K562 (cell line): ENCODE results near the gene GUCY1A2. TPM values are rescaled to one million over a fixed set of nuclear protein-coding genes. Genes with fewer than 3 reads are reported as not detected.

Source experiments
- ATAC-seq: fragments of 200-7000 bp; cut with Tn5 transposase; 3 replicates; pipeline ENCODE4 v1.9.1; 2020; ENCODE audit warnings: moderate library complexity
- BruUV-seq: library from RNA; stranded (reverse); fragments of 400-500 nt; replicated peaks from 2 replicates; lab custom pipeline; 2021; lab: Mats Ljungman, UMichigan
- CTCF ChIA-PET: fragments of 300-600 bp; formaldehyde crosslinking; extraction: SDS; loops from one replicate; lab custom pipeline; 2021; ENCODE audit warnings: low intra/inter-chr PET ratio; lab: Yijun Ruan, JAX
- POLR2A ChIA-PET: fragments of 300-600, 350-650 bp; sonication (Branson Sonifier 250); formaldehyde crosslinking; extraction: SDS; loops from one replicate; lab custom pipeline; 2021; ENCODE audit warnings: antibody characterized with exemption, inconsistent platforms; lab: Yijun Ruan, JAX
- DNase-seq, 4 experiments: peaks; one replicate each; pipeline versions ENCODE4 v3.0.0 to v3.0.0-alpha.2; 2011 to 2018; ENCODE audit warnings: low spot score in 3 of 4, mixed read lengths in 3 of 4; ENCODE audit errors: extremely low read depth in 1 of 4
- FAIRE-seq: peaks from 2 replicates; lab custom pipeline; 2011; peaks lifted over from hg19 to GRCh38; lab: Jason Lieb, UNC
- H2AFZ ChIP-seq: 2 replicates; pipeline ENCODE4 v1.6.0; 2011; ENCODE audit warnings: low read depth, low read length, control low read depth, inconsistent platforms
- H3K27ac ChIP-seq: fragments of 200-600 bp; 3 replicates; pipeline ENCODE4 v1.8.0; 2011; ENCODE audit warnings: low read depth, mild to moderate bottlenecking, control low read depth, inconsistent platforms, low read length, moderate library complexity, mixed read lengths; ENCODE audit errors: extremely low read depth
- H3K27me3 ChIP-seq, 2 experiments: fragments of 300-600 bp in 1 of 2; 2 replicates in 1 of 2; 3 replicates in 1 of 2; pipeline versions ENCODE4 v1.6.0 to v1.8.0; 2011; ENCODE audit warnings: inconsistent platforms in 2 of 2, low read length in 2 of 2, mild to moderate bottlenecking in 1 of 2, mixed read lengths in 1 of 2, moderate library complexity in 1 of 2; ENCODE audit not compliant: control insufficient read depth in 2 of 2, insufficient read depth in 2 of 2
- H3K36me3 ChIP-seq: fragments of 300-600 bp; 3 replicates; pipeline ENCODE4 v1.8.0; 2011; ENCODE audit warnings: mild to moderate bottlenecking, low read length, inconsistent platforms; ENCODE audit not compliant: control insufficient read depth, insufficient read depth
- H3K4me1 ChIP-seq, 2 experiments: fragments of 200-600 bp in 1 of 2; replicated peaks in 1 of 2; 2 replicates in 1 of 2; 3 replicates in 1 of 2; pipeline versions ENCODE4 v1.5.1 to v1.8.0; 2011; ENCODE audit warnings: inconsistent platforms in 2 of 2, low read length in 2 of 2, mild to moderate bottlenecking in 1 of 2, mixed read lengths in 1 of 2, moderate library complexity in 1 of 2; ENCODE audit not compliant: control insufficient read depth in 2 of 2, insufficient read depth in 2 of 2
- H3K4me2 ChIP-seq: 2 replicates; pipeline ENCODE4 v1.6.1; 2011; ENCODE audit warnings: low read length, control low read depth, inconsistent platforms, mixed read lengths; ENCODE audit not compliant: insufficient read depth
- H3K4me3 ChIP-seq: fragments of 200-600 bp; sonication (generic), shearing (Covaris generic); 2 replicates; pipeline ENCODE4 v1.5.1; 2016; ENCODE audit warnings: control low read depth, inconsistent platforms
- H3K79me2 ChIP-seq: fragments of 200-600 bp; 3 replicates; pipeline ENCODE4 v1.8.0; 2011; ENCODE audit warnings: low read length, inconsistent platforms; ENCODE audit not compliant: control insufficient read depth, insufficient read depth
- H3K9ac ChIP-seq, 2 experiments: 2 replicates each; pipeline versions ENCODE4 v1.6.0 to v1.6.1; 2011; ENCODE audit warnings: low read depth in 2 of 2, low read length in 2 of 2, control low read depth in 1 of 2, inconsistent platforms in 1 of 2, mild to moderate bottlenecking in 1 of 2, mixed read lengths in 1 of 2; ENCODE audit not compliant: insufficient read depth in 1 of 2
- H3K9me1 ChIP-seq: one replicate; pipeline ENCODE4 v1.6.0; 2011; ENCODE audit warnings: inconsistent platforms, mild to moderate bottlenecking, low read length, moderate library complexity; ENCODE audit not compliant: control insufficient read depth, insufficient read depth
- H3K9me3 ChIP-seq: replicated peaks from 2 replicates; pipeline ENCODE4 v1.5.1; 2011; ENCODE audit warnings: low read depth, low read length, inconsistent platforms; ENCODE audit not compliant: control insufficient read depth, insufficient read depth
- H4K20me1 ChIP-seq: replicated peaks from 2 replicates; pipeline ENCODE4 v1.6.1; 2011; ENCODE audit warnings: low read length, inconsistent platforms, mixed read lengths; ENCODE audit not compliant: control insufficient read depth, insufficient read depth
- CGGBP1 ChIP-seq: fragments of 250-450 bp; sonication (Bioruptor Pico); IDR thresholded peaks from 2 replicates; pipeline ENCODE4 v1.9.0; 2021; ENCODE audit warnings: mild to moderate bottlenecking
- THRA ChIP-seq: fragments of 450-650 bp; IDR thresholded peaks from 2 replicates; pipeline ENCODE4 v1.6.1; 2017; ENCODE audit warnings: mild to moderate bottlenecking, moderate library complexity
- VEZF1 ChIP-seq: fragments of 200-800 bp; sonication (Bioruptor generic); IDR thresholded peaks from 2 replicates; pipeline ENCODE4 v1.6.1; 2017; ENCODE audit warnings: missing genetic modification characterization, missing compliant biosample characterization
- ZNF407 ChIP-seq: fragments of 450-650 bp; IDR thresholded peaks from 2 replicates; pipeline ENCODE4 v1.6.1; 2016; ENCODE audit warnings: low read depth
- WGBS: fragments of 100-300 bp; shearing (Covaris generic); methylation state at CpG from one replicate; pipeline ENCODE4 v1.1.6; 2016; ENCODE audit warnings: low coverage, mixed read lengths; ENCODE audit not compliant: insufficient coverage; ENCODE audit errors: missing lambda C conversion rate; 5-methylcytosine and 5-hydroxymethylcytosine counted together
- in situ Hi-C: fragments of 300-500 bp; cut with MboI; formaldehyde crosslinking; loops from 4 replicates; pipeline ENCODE4 v1.15.0; 2018; ENCODE audit warnings: inconsistent platforms, mixed read lengths
- intact Hi-C: fragments of 100-400 bp; cut with micrococcal nuclease; formaldehyde crosslinking; loops from 2 replicates; pipeline ENCODE4 v1.14.2; 2022
- polyA plus RNA-seq, 8 experiments: library from polyadenylated mRNA; depleted of rRNA in 4 of 8; stranded (reverse) in 5 of 8; unstranded in 3 of 8; fragments of >200 nt; fragmentation: Nextera tagmentation in 2 of 8; fragmentation: Illumina TruSeq in 1 of 8; extraction: Ambion mirVana in 2 of 8; extraction: Trizol in 1 of 8; gene quantifications; 2 replicates each; pipeline versions ENCODE4 v1.2.1 to v1.2.3, GENCODE V29; 2011 to 2014; ENCODE audit warnings: inconsistent platforms in 1 of 8, missing spikeins in 1 of 8
- total RNA-seq, 7 experiments: library from RNA; depleted of rRNA in 6 of 7; stranded (reverse); fragments of >200 nt in 6 of 7; fragmentation: Illumina TruSeq in 2 of 7; extraction: Trizol in 2 of 7; gene quantifications; 2 replicates each; pipeline versions ENCODE4 v1.2.1 to v1.2.3, GENCODE V29; 2011 to 2021; ENCODE audit warnings: low replicate concordance in 1 of 7

GUCY1A2 gene
- total and polyA plus RNA-seq, 9 of the 15 experiments (the other 6 are each of a cell fraction or from before 2014, with no cell fraction given) = under 0.01 to 0.04 TPM; not detected in 7

- TF ChIP-seq ZNF407 = no peak
Observed at GRCh38 chr11:106728379-106728778, 289.9 kb downstream of the GUCY1A2 start (continued).

GRCh38 chr11:106727256-106727655 lies 291.0 kb downstream of the GUCY1A2 start:
- H3K9me3 ChIP-seq = peaks cover 3% of the 10 kb centered on the region; the same call in 1 of the 2 replicates
- no peaks in the 10 kb centered on the region for H3K79me2 ChIP-seq
- no CpG with 5 or more reads among the region's 1 CpG for WGBS
- no TSS peak for BruUV-seq
- ATAC-seq (no peak), DNase-seq (no peak)
- no peak overlapping the region for H3K4me3 ChIP-seq
- no peaks in the 10 kb centered on the region for H3K9me1 ChIP-seq
- POLR2A ChIA-PET = no interaction called here
- no peak overlapping the region for H3K4me2 ChIP-seq
- H4K20me1 ChIP-seq = no peaks in the 10 kb centered on the region
- no peak overlapping the region for H3K9ac ChIP-seq
- TF ChIP-seq THRA (no peak), CGGBP1 (CRISPR knock-in tag) (no peak), VEZF1 (CRISPR knock-in tag) (no peak)
- TF ChIP-seq, all 486 proteins: peak for 0
- H3K36me3 ChIP-seq = no peaks in the 10 kb centered on the region
- no peak overlapping the region for H3K27ac ChIP-seq
- H3K4me1 ChIP-seq = no peaks in the 10 kb centered on the region
- H2AFZ ChIP-seq = no peak overlapping the region
- H3K27me3 ChIP-seq = no peaks in the 10 kb centered on the region
- FAIRE-seq = no peak
- CTCF ChIA-PET = no interaction called here
- in situ Hi-C loops (no loop called here), intact Hi-C loops (no loop called here)
